ENCODE measurements around the gene IER5.

The IER5 gene

GRCh38 chr1:181141431-181141910 is 53.0 kb downstream of the IER5 start:
- in situ Hi-C loops (cut with HindIII; ENCODE audit: low sequenced_read_pairs), result no loop called here
- no peak for TF ChIP-seq CTCF (IDR thresholded peaks at IDR 0.05; ENCODE audit: low read depth, low read length)
- DNase-seq (ENCODE audit: low read depth, low spot score), result peak; percentile 80
- H3K4me3 ChIP-seq (ENCODE audit: low read depth, low read length), result no peak overlapping the region

Measured in astrocyte of the spinal cord (primary cell).